GM18511 (cell line): ENCODE data around the gene MSI2.

Source experiments
- ATAC-seq: cut with Tn5 transposase; IDR thresholded peaks from one replicate; pipeline ENCODE4 v1.9.1; 2021; ENCODE audit warnings: mild to moderate bottlenecking, moderate library complexity; ENCODE audit not compliant: unreplicated experiment

Gene MSI2

GRCh38 chr17:57448759-57449283, 192.5 kb downstream of the MSI2 start:
- no peak for ATAC-seq

GRCh38 chr17:57451191-57451590, 194.9 kb downstream of the MSI2 start:
- ATAC-seq = no peak

GRCh38 chr17:57451643-57452042, 195.3 kb downstream of the MSI2 start:
- ATAC-seq = no peak

GRCh38 chr17:57453841-57454425, 197.6 kb downstream of the MSI2 start:
- no peak for ATAC-seq

GRCh38 chr17:57454729-57455062, 198.4 kb downstream of the MSI2 start:
- no peak for ATAC-seq

DNA sequence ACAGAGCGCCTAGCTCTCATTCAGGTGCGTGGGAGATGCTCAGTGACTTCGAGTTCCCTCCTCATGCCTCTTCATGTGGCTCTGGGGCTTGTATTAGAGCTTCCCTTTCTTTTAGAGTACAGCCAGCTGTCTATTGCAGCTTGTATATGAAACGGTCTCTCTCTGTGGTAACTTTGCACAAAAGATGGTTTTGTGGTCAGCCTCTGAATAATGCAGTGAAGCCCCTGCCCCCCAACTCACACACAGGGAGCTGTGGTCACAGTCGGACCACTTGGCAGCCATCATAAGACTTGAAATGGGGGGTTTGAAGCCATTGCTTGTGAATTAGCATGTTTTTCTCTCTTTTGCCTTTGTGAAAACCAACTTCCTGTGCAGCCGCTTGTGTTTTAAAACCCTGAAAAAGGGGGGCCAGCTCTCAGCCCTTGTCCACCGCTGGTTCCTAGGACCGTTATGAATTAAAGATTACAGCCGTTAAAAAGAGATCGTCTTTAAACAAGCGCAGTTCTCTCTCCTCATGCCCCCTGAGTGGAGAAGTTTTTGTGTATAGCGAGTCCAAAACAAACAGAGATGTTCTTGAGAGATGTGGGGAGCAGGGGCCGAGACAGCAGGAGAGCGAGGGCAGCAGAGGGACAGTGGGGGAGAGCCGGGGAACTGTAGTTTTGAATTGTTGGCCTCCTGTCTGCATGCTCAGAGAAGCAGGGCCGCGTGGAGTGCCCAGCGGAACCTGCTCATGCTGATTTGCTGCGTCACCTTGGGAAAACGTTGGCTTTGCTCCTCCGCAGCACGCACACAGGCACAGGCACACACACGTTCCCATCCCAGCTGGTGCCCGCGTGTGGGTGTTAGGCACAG, 199.0 kb downstream of the MSI2 start:
- peak; percentile 87 for ATAC-seq

GRCh38 chr17:57456622-57457021, 200.3 kb downstream of the MSI2 start:
- no peak for ATAC-seq

- no peak for ATAC-seq
These were observed 200.9 kb downstream of the MSI2 start for GRCh38 chr17:57457188-57457587.

GRCh38 chr17:57458718-57459285, 202.5 kb downstream of the MSI2 start:
- ATAC-seq = no peak

GRCh38 chr17:57459286-57459915, 203.1 kb downstream of the MSI2 start:
- no peak for ATAC-seq

DNA sequence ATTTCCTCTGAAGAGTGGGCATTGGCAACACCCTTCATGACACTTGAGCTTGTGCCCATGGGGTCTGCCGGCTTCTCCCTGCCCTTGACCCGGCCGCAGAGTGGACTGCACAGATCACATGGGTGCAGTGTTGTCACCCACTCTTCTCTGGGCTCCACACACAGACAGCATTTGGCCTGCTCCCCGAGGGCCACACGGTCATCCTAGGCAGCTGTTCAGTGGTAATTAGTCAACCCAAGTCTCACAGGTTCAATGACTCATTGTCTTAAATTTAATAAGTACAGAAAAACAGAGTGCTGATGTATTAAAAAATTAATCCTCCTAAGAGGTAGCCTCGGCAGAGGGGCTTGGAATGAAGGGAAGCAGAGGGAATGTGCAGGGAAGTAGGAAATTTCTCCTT, 204.8 kb downstream of the MSI2 start:
- ATAC-seq = no peak

DNA sequence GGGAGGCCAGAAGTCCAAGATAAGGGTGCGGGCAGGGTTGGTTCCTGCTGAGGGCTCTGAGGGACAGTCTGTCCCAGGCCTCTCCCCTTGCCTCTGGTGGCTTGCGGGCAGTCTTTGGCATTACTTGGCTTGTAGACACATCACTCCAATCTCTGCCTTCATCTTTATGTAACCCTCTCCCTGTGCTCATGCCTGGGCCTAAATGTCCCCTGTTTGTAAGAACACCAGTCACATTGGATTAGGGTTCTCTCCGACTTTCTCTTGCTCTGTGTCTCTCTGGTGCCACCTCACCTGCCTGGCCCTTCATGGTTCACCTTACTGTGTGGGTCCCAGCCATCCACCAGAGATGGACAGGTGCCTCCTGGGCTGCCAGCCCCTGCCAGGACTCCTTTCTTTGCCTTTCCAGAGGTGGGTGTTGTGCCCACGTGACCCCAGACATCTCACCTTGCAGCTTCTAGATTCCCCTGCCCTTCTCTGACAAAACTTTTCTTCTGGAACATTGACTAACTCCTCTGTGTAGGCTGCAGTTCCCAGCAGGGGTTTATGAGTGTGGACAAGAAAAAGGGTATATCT, 205.8 kb downstream of the MSI2 start:
- no peak for ATAC-seq

GRCh38 chr17:57463103-57463885, 207.0 kb downstream of the MSI2 start:
- ATAC-seq = peak; percentile 89

DNA sequence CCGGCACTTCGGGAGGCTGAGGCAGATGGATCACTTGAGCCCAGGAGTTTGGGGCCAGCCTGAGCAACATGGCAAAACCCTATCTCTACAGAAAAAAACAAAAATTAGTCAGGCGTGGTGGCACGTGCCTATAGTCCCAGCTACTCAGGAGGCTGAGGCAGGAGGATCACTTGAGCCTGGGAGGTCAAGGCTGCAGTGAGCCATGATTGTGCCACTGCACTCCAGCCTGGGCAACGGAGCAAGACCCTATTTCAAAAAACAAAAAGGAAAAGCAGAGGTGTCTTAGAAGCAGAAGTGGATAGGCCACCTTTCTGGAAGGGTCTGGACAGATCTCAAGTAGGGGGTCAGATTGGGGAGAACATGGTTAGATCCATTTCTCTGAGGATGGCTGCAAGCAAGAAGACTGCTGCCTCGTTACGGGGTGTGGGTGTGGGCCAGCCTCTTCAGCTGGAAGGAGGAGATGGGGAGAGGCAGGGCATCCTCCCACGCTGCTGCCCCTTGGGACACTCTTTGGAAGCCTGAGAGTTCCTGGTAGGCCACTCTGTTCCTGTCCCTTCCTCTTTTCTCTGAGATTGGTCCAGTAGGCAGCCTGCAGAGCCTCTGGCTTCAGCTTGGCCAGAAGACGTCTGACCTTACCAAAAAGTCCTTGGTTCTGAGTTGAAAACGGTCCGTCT, 208.0 kb downstream of the MSI2 start:
- no peak for ATAC-seq

- no peak for ATAC-seq
These were observed 209.3 kb downstream of the MSI2 start for GRCh38 chr17:57465610-57466009.

DNA sequence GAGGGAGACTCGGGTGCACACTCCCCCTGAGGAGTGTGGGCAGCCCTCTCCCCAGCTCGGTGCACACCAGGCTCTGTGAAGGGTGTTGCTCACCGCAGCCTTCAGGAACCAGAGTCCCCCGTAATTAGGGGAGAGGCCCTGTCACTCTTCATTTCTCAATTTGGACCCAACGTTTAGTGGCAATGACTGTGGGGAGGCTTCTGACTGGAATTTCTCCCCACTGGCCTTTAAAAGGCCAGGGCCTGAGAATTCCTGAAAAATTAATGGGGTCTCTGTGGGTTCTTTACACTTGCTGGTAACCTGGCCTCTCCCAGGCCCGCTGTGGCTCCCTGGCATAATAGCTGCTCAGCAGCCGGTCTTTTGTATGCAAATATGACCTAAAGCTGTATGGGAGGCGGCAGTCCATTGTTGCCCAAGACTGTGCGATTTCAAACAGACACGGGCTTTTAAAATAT, 209.7 kb downstream of the MSI2 start:
- no peak for ATAC-seq

DNA sequence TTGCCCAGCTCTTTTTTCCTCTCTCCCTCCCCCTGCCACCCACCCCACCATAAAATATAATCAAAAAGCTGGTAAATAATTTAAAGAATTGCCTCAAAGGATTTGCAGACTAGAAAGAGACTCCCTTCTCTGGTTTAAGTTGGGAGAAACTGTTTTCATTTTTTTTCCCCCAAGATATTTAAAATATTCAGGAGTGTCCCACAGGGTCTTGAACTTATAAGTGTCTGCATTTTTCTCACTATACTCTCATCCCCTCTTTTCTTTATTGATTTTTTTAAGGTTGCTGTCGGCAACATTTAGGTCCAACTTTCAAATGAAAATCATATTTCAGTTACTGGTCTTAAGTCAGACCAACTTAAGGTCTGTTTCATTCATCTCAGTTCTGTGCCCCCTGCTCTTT, 210.2 kb downstream of the MSI2 start:
- no peak for ATAC-seq

DNA sequence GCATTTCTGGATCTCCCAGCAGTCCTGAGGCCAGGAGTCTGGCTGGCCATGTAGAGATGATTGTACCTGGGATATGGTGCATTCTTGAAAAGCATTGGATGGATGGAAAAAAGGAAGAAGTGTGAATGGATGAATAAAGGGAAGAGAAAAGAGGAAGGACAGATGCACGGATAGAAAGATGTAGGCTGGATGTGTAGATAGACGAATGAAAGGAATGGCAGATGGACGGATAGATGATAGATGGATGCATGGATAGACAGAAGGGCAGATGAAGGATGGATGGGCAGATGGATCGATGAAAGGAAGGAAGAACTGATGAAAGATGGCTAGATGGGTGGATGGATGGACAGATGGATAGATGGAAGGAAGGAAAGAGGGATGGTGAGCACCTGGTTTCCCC, 210.9 kb downstream of the MSI2 start:
- ATAC-seq = no peak

GRCh38 chr17:57467801-57468200, 211.5 kb downstream of the MSI2 start:
- no peak for ATAC-seq
